HepG2 (cell line): Measurements from ENCODE around the gene LRRC53. TPM values are rescaled to one million over a fixed set of nuclear protein-coding genes. Genes with fewer than 3 reads are reported as not detected.

Experiments used
- ATAC-seq: fragments of 200-7000 bp; cut with Tn5 transposase; 3 replicates; pipeline ENCODE4 v1.9.1; 2020; ENCODE audit warnings: mild to moderate bottlenecking, moderate library complexity
- BruUV-seq: library from RNA; stranded (reverse); fragments of 400-500 nt; replicated peaks from 2 replicates; lab custom pipeline; 2021; lab: Mats Ljungman, UMichigan
- CTCF ChIA-PET: fragments of 300-600 bp; formaldehyde crosslinking; extraction: SDS; loops from one replicate; lab custom pipeline; 2021; ENCODE audit warnings: low total read pairs, inconsistent platforms, low intra/inter-chr PET ratio; lab: Yijun Ruan, JAX
- POLR2A ChIA-PET: fragments of 350-600 bp; sonication (Branson Sonifier 250); formaldehyde crosslinking; loops from one replicate; lab custom pipeline; 2020; ENCODE audit warnings: antibody characterized with exemption, inconsistent platforms; lab: Yijun Ruan, JAX
- DNase-seq: peaks from one replicate; pipeline ENCODE4 v3.0.0-alpha.2; 2015; ENCODE audit warnings: low spot score
- FAIRE-seq: peaks from 3 replicates; lab custom pipeline; 2011; peaks lifted over from hg19 to GRCh38; lab: Jason Lieb, UNC
- H2AFZ ChIP-seq: one replicate; pipeline ENCODE4 v1.6.1; 2011; ENCODE audit warnings: low read length, inconsistent platforms
- H3K27ac ChIP-seq: fragments of 300-600 bp; 3 replicates; pipeline ENCODE4 v1.8.0; 2011; ENCODE audit warnings: mixed run types, mild to moderate bottlenecking, mixed read lengths, low read length, inconsistent platforms; ENCODE audit not compliant: insufficient read depth; ENCODE audit errors: extremely low read length
- H3K27me3 ChIP-seq, 2 experiments: fragments of 200-600 bp in 1 of 2; 2 replicates in 1 of 2; 3 replicates in 1 of 2; pipeline versions ENCODE4 v1.6.0 to v1.8.0; 2011; ENCODE audit warnings: low read length in 2 of 2, mild to moderate bottlenecking in 2 of 2, moderate library complexity in 2 of 2, inconsistent platforms in 1 of 2; ENCODE audit not compliant: insufficient read depth in 2 of 2, control insufficient read depth in 1 of 2
- H3K36me3 ChIP-seq, 2 experiments: fragments of 200-600 bp in 1 of 2; replicated peaks in 1 of 2; 2 replicates in 1 of 2; 3 replicates in 1 of 2; pipeline versions ENCODE4 v1.5.1 to v1.8.0; 2011; ENCODE audit warnings: low read length in 2 of 2, inconsistent platforms in 1 of 2; ENCODE audit not compliant: insufficient read depth in 2 of 2, control insufficient read depth in 1 of 2
- H3K4me1 ChIP-seq: 2 replicates; pipeline ENCODE4 v1.5.1; 2012; ENCODE audit warnings: low read length, inconsistent platforms; ENCODE audit not compliant: insufficient read depth
- H3K4me2 ChIP-seq: 2 replicates; pipeline ENCODE4 v1.6.0; 2011; ENCODE audit warnings: low read depth, low read length, inconsistent platforms
- H3K4me3 ChIP-seq, 3 experiments: fragments of 200-600 bp in 1 of 3; sonication (generic), shearing (Covaris generic) in 1 of 3; replicated peaks in 1 of 3; 2 replicates each; pipeline ENCODE4 v1.5.1; 2011 to 2016; ENCODE audit warnings: low read length in 3 of 3, inconsistent platforms in 2 of 3, low read depth in 2 of 3, mild to moderate bottlenecking in 2 of 3, control low read depth in 1 of 3, mixed read lengths in 1 of 3; ENCODE audit not compliant: insufficient read depth in 1 of 3
- H3K79me2 ChIP-seq: one replicate; pipeline ENCODE4 v1.6.1; 2011; ENCODE audit warnings: low read length, inconsistent platforms; ENCODE audit not compliant: insufficient read depth
- H3K9ac ChIP-seq: 2 replicates; pipeline ENCODE4 v1.6.0; 2011; ENCODE audit warnings: mild to moderate bottlenecking, low read depth, low read length, inconsistent platforms; ENCODE audit not compliant: insufficient read depth
- H3K9me3 ChIP-seq: 2 replicates; pipeline ENCODE4 v1.5.1; 2012; ENCODE audit warnings: mild to moderate bottlenecking, low read length
- H4K20me1 ChIP-seq: 2 replicates; pipeline ENCODE4 v1.6.0; 2011; ENCODE audit warnings: inconsistent platforms, mild to moderate bottlenecking, low read length, moderate library complexity; ENCODE audit not compliant: insufficient read depth
- MIER2 ChIP-seq: IDR thresholded peaks from 2 replicates; pipeline ENCODE4 v1.6.1; 2016; ENCODE audit warnings: missing biosample characterization, missing genetic modification reagents
- MIXL1 ChIP-seq: IDR thresholded peaks from 2 replicates; pipeline ENCODE4 v1.6.1; 2016
- MZF1 ChIP-seq: sonication (generic); formaldehyde crosslinking; IDR thresholded peaks from 2 replicates; pipeline ENCODE4 v1.8.1; 2023; ENCODE audit warnings: mild to moderate bottlenecking, missing genetic modification reagents, borderline replicate concordance
- NFE2 ChIP-seq: sonication (generic); formaldehyde crosslinking; IDR thresholded peaks from 2 replicates; pipeline ENCODE4 v1.4.0; 2020; ENCODE audit warnings: missing genetic modification reagents
- SCMH1 ChIP-seq: sonication (generic); formaldehyde crosslinking; IDR thresholded peaks from 2 replicates; pipeline ENCODE4 v1.9.0; 2021; ENCODE audit warnings: missing genetic modification reagents, mild to moderate bottlenecking, borderline replicate concordance
- TBX2 ChIP-seq: sonication (generic); formaldehyde crosslinking; IDR thresholded peaks from 2 replicates; pipeline ENCODE4 v1.5.0; 2020; ENCODE audit warnings: missing genetic modification reagents, mild to moderate bottlenecking, borderline replicate concordance
- ZMYM4 ChIP-seq: sonication (generic); formaldehyde crosslinking; IDR thresholded peaks from 2 replicates; pipeline ENCODE4 v1.8.1; 2023; ENCODE audit warnings: mild to moderate bottlenecking, missing genetic modification reagents
- ZNF232 ChIP-seq: sonication (generic); formaldehyde crosslinking; IDR thresholded peaks from 2 replicates; pipeline ENCODE4 v1.4.0; 2020; ENCODE audit warnings: missing genetic modification reagents, borderline replicate concordance
- ZNF264 ChIP-seq: sonication (generic); formaldehyde crosslinking; IDR thresholded peaks from 2 replicates; pipeline ENCODE4 v1.4.0; 2020; ENCODE audit warnings: missing genetic modification reagents
- ZNF343 ChIP-seq: sonication (generic); formaldehyde crosslinking; IDR thresholded peaks from 2 replicates; pipeline ENCODE4 v1.4.0; 2020; ENCODE audit warnings: mild to moderate bottlenecking, missing genetic modification reagents
- ZNF577 ChIP-seq: sonication (generic); formaldehyde crosslinking; IDR thresholded peaks from 2 replicates; pipeline ENCODE4 v1.4.0; 2020; ENCODE audit warnings: mild to moderate bottlenecking, low read depth, missing genetic modification reagents, borderline replicate concordance
- ZNF644 ChIP-seq: IDR thresholded peaks from 2 replicates; pipeline ENCODE4 v1.6.1; 2016; ENCODE audit warnings: low read depth
- ZNF75D ChIP-seq: sonication (generic); formaldehyde crosslinking; IDR thresholded peaks from 2 replicates; pipeline ENCODE4 v1.8.1; 2023; ENCODE audit warnings: missing genetic modification reagents, mild to moderate bottlenecking, borderline replicate concordance
- WGBS: methylation state at CpG from one replicate; pipeline ENCODE4 v1.1.6; 2017; ENCODE audit warnings: low lambda C conversion rate; 5-methylcytosine and 5-hydroxymethylcytosine counted together
- in situ Hi-C: cut with HindIII; loops from 2 replicates; pipeline ENCODE4 v1.10.0; 2017; ENCODE audit warnings: low pct_unique_long_range_greater_than_20kb; ENCODE audit not compliant: extremely low pct_ligation_motif_present
- intact Hi-C: fragments of 100-400 bp; cut with micrococcal nuclease; formaldehyde crosslinking; loops from one replicate; pipeline ENCODE4 v1.10.0; 2022; ENCODE audit not compliant: unreplicated experiment
- polyA plus RNA-seq, 8 experiments: library from polyadenylated mRNA; depleted of rRNA in 3 of 8; stranded (reverse) in 7 of 8; unstranded in 1 of 8; fragments of >200 nt; fragmentation: Illumina TruSeq in 4 of 8; extraction: Trizol in 4 of 8; gene quantifications; 2 replicates each; pipeline versions ENCODE4 v1.2.1 to v1.2.3, GENCODE V29; 2011 to 2016; ENCODE audit warnings: low read depth in 4 of 8, missing spikeins in 1 of 8, mixed read lengths in 1 of 8; ENCODE audit not compliant: insufficient read depth in 1 of 8
- total RNA-seq, 5 experiments: library from RNA; depleted of rRNA; stranded (reverse); fragments of >200 nt; fragmentation: Illumina TruSeq; extraction: Trizol; gene quantifications; 2 replicates each; pipeline ENCODE4 v1.2.3, GENCODE V29; 2016; ENCODE audit warnings: low read depth in 1 of 5
- TF ChIP-seq, protein P1 (sequence below): sonication (generic); formaldehyde crosslinking; IDR thresholded peaks from 2 replicates; pipeline ENCODE4 v1.4.0; 2020; ENCODE audit warnings: missing genetic modification reagents, borderline replicate concordance
- TF ChIP-seq, protein P2 (sequence below): sonication (generic); formaldehyde crosslinking; conservative IDR thresholded peaks from 2 replicates; pipeline ENCODE4 v1.4.0; 2020; ENCODE audit warnings: missing genetic modification reagents

The LRRC53 gene
- total and polyA plus RNA-seq, 2 of the 13 experiments (the other 11 are each of a cell fraction or from before 2014, with no cell fraction given), result not detected

DNA sequence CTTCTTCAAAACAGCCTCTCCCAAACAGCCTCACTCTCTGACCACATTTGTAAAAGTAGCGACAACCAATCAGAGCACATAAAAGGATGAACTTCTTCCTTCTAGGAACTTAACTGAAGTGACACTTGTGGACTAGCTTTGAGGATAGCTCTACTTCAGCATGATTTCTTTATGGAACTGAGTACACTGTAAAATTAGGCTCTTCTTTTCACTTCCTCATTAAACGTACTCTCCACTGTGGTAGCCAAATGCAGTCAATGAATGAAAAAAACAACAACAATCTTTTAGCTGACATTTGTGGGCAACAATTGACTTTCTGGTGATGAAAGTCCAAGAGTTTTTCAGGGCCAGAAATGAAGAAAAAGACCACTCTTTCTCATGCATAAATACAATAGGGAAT is 9.6 kb downstream of the LRRC53 start:
- CTCF ChIA-PET, result no interaction called here
- no peak overlapping the region for H3K4me3 ChIP-seq
- ATAC-seq (no peak), FAIRE-seq (no peak), DNase-seq (no peak)
- H3K9me3 ChIP-seq, result no peaks in the 10 kb centered on the region
- no peak overlapping the region for H3K9ac ChIP-seq
- no peak overlapping the region for H3K27ac ChIP-seq
- no TSS peak for BruUV-seq
- POLR2A ChIA-PET, result no interaction called here
- no peaks in the 10 kb centered on the region for H3K4me1 ChIP-seq
- H4K20me1 ChIP-seq, result no peaks in the 10 kb centered on the region
- 0% methylated on average over 2 of the region's 2 CpGs for WGBS
- in situ Hi-C loops (no loop called here), intact Hi-C loops (loop anchor here (10.0 kb wide), 1 partner anchor 182 kb away; no protein-coding TSS in a partner anchor)
- H3K27me3 ChIP-seq, result no peaks in the 10 kb centered on the region
- no peaks in the 10 kb centered on the region for H3K79me2 ChIP-seq
- no peak overlapping the region for H3K4me2 ChIP-seq
- no peak overlapping the region for H2AFZ ChIP-seq
- no peaks in the 10 kb centered on the region for H3K36me3 ChIP-seq
- TF ChIP-seq SCMH1 (CRISPR knock-in tag) (no peak), NFE2 (CRISPR knock-in tag) (no peak), TBX2 (CRISPR knock-in tag) (no peak), ZNF75D (CRISPR knock-in tag) (no peak), MIXL1 (no peak), ZNF577 (CRISPR knock-in tag) (no peak), ZMYM4 (CRISPR knock-in tag) (no peak), MZF1 (CRISPR knock-in tag) (no peak), ZNF343 (no peak)

DNA sequence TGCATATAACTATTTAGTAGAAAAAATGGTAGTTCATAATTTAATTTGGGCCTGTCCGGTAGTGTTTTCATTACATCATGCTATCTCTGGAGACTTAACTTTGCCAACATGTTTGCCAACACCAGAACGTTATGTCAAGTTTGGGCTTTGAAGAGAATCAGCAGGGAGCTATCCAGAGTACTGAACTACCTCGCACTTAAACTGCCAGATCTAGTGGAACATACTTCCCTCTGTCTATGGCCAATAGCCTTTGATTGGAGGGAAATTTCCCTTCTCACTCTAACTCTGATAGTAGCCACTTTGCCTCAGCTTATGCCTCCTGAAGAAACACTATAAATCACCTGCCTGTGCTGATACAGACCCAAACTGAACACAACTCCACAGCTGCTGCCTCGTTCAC is 10.0 kb downstream of the LRRC53 start:
- Histone ChIP-seq H2AFZ (no peak overlapping the region), H3K79me2 (no peaks in the 10 kb centered on the region), H4K20me1 (no peaks in the 10 kb centered on the region), H3K4me1 (no peaks in the 10 kb centered on the region), H3K4me3 (no peak overlapping the region), H3K4me2 (no peak overlapping the region), H3K9me3 (no peaks in the 10 kb centered on the region), H3K36me3 (no peaks in the 10 kb centered on the region), H3K9ac (no peak overlapping the region), H3K27ac (no peak overlapping the region), H3K27me3 (no peaks in the 10 kb centered on the region)
- WGBS, result 10% methylated on average over 4 of the region's 4 CpGs
- intact Hi-C loops (loop anchor here (10.0 kb wide), 1 partner anchor 182 kb away; no protein-coding TSS in a partner anchor), in situ Hi-C loops (no loop called here)
- no TSS peak for BruUV-seq
- FAIRE-seq, result peak; percentile 26
- ATAC-seq, result peak; percentile 62; the same call in 2 of the 3 replicates
- CTCF ChIA-PET, result no interaction called here
- peak; percentile 16 for DNase-seq
- POLR2A ChIA-PET, result no interaction called here
- TF ChIP-seq ZNF644 (CRISPR knock-in tag), result 0 out of 2 replicates have a peak, but pooled peaks have one; percentile 26
- TF ChIP-seq ZNF232 (CRISPR knock-in tag), result 0 out of 2 replicates have a peak, but pooled peaks have one; percentile 41
- TF ChIP-seq MIER2 (CRISPR knock-in tag), result peak; percentile 98
- peak; percentile 46; the same call in 1 of the 2 replicates for TF ChIP-seq ZNF264 (CRISPR knock-in tag)
- TF ChIP-seq MIXL1, result 0 out of 2 replicates have a peak, but pooled peaks have one; percentile 51
- TF ChIP-seq, protein P1, sequence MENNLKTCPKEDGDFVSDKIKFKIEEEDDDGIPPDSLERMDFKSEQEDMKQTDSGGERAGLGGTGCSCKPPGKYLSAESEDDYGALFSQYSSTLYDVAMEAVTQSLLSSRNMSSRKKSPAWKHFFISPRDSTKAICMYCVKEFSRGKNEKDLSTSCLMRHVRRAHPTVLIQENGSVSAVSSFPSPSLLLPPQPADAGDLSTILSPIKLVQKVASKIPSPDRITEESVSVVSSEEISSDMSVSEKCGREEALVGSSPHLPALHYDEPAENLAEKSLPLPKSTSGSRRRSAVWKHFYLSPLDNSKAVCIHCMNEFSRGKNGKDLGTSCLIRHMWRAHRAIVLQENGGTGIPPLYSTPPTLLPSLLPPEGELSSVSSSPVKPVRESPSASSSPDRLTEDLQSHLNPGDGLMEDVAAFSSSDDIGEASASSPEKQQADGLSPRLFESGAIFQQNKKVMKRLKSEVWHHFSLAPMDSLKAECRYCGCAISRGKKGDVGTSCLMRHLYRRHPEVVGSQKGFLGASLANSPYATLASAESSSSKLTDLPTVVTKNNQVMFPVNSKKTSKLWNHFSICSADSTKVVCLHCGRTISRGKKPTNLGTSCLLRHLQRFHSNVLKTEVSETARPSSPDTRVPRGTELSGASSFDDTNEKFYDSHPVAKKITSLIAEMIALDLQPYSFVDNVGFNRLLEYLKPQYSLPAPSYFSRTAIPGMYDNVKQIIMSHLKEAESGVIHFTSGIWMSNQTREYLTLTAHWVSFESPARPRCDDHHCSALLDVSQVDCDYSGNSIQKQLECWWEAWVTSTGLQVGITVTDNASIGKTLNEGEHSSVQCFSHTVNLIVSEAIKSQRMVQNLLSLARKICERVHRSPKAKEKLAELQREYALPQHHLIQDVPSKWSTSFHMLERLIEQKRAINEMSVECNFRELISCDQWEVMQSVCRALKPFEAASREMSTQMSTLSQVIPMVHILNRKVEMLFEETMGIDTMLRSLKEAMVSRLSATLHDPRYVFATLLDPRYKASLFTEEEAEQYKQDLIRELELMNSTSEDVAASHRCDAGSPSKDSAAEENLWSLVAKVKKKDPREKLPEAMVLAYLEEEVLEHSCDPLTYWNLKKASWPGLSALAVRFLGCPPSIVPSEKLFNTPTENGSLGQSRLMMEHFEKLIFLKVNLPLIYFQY (CRISPR knock-in tag), result 0 out of 2 replicates have a peak, but pooled peaks have one; percentile 36
- TF ChIP-seq, protein P2, sequence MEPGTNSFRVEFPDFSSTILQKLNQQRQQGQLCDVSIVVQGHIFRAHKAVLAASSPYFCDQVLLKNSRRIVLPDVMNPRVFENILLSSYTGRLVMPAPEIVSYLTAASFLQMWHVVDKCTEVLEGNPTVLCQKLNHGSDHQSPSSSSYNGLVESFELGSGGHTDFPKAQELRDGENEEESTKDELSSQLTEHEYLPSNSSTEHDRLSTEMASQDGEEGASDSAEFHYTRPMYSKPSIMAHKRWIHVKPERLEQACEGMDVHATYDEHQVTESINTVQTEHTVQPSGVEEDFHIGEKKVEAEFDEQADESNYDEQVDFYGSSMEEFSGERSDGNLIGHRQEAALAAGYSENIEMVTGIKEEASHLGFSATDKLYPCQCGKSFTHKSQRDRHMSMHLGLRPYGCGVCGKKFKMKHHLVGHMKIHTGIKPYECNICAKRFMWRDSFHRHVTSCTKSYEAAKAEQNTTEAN (CRISPR knock-in tag), result 0 out of 2 replicates have a peak, but pooled peaks have one; percentile 27
